ENCODE measurements around the gene SH2D7. TPM values are rescaled to one million over a fixed set of nuclear protein-coding genes. Genes with fewer than 3 reads are reported as not detected.

SH2D7 gene
- total RNA-seq, 1 experiment from 2014 or later, result not detected

- intact Hi-C loops (cut with micrococcal nuclease; ENCODE audit: unreplicated experiment), result no loop called here
- no peak for TF ChIP-seq CTCF (IDR thresholded peaks at IDR 0.05; ENCODE audit: unreplicated experiment)
These were observed 11.2 kb downstream of the SH2D7 start for GRCh38 chr15:78103406-78104118.

GRCh38 chr15:78104119-78104479 is 11.7 kb downstream of the SH2D7 start:
- no TSS peak for BruUV-seq (replicated peaks)
- H3K36me3 Mint-ChIP-seq (ENCODE audit: insufficient read depth, unreplicated experiment), result peaks cover 4% of the 10 kb centered on the region
- no peaks in the 10 kb centered on the region for H3K9me3 Mint-ChIP-seq (ENCODE audit: low read depth, unreplicated experiment)
- H3K4me3 Mint-ChIP-seq (ENCODE audit: low read depth, unreplicated experiment), result no peak overlapping the region
- intact Hi-C loops (cut with micrococcal nuclease; ENCODE audit: unreplicated experiment), result no loop called here
- CTCF ChIA-PET, result interaction anchor here (0.6 to 0.7 kb wide), 2 partner anchors 9 to 28 kb away, joined by 3 to 4 read pairs; no protein-coding TSS in a partner anchor
- H3K27me3 Mint-ChIP-seq (ENCODE audit: unreplicated experiment), result no peaks in the 10 kb centered on the region
- peaks cover 16% of the 10 kb centered on the region for H3K4me1 Mint-ChIP-seq (ENCODE audit: low read depth, unreplicated experiment)
- no peak for DNase-seq
- TF ChIP-seq CTCF (IDR thresholded peaks at IDR 0.05; ENCODE audit: unreplicated experiment), result no peak
- H3K27ac Mint-ChIP-seq (ENCODE audit: unreplicated experiment), result no peak overlapping the region

More at GRCh38 chr15:78103406-78104118, 11.2 kb downstream of the SH2D7 start:
- H3K27me3 Mint-ChIP-seq (ENCODE audit: unreplicated experiment), result no peaks in the 10 kb centered on the region
- no peak overlapping the region for H3K27ac Mint-ChIP-seq (ENCODE audit: unreplicated experiment)
- no peaks in the 10 kb centered on the region for H3K36me3 Mint-ChIP-seq (ENCODE audit: insufficient read depth, unreplicated experiment)
- BruUV-seq (replicated peaks), result no TSS peak
- H3K4me3 Mint-ChIP-seq (ENCODE audit: low read depth, unreplicated experiment), result no peak overlapping the region
- CTCF ChIA-PET, result no interaction called here
- H3K4me1 Mint-ChIP-seq (ENCODE audit: low read depth, unreplicated experiment), result peaks cover 11% of the 10 kb centered on the region
- no peak for DNase-seq
- H3K9me3 Mint-ChIP-seq (ENCODE audit: low read depth, unreplicated experiment), result no peaks in the 10 kb centered on the region

GRCh38 chr15:78104566-78105475 is 12.5 kb downstream of the SH2D7 start:
- intact Hi-C loops (cut with micrococcal nuclease; ENCODE audit: unreplicated experiment), result no loop called here
- H3K9me3 Mint-ChIP-seq (ENCODE audit: low read depth, unreplicated experiment), result no peaks in the 10 kb centered on the region
- peaks cover 4% of the 10 kb centered on the region for H3K36me3 Mint-ChIP-seq (ENCODE audit: insufficient read depth, unreplicated experiment)
- H3K4me3 Mint-ChIP-seq (ENCODE audit: low read depth, unreplicated experiment), result no peak overlapping the region
- peaks cover 17% of the 10 kb centered on the region for H3K4me1 Mint-ChIP-seq (ENCODE audit: low read depth, unreplicated experiment)
- no peaks in the 10 kb centered on the region for H3K27me3 Mint-ChIP-seq (ENCODE audit: unreplicated experiment)
- TF ChIP-seq CTCF (IDR thresholded peaks at IDR 0.05; ENCODE audit: unreplicated experiment), result no peak
- TSS peak; percentile 49 for BruUV-seq (replicated peaks)
- no peak for DNase-seq
- CTCF ChIA-PET, result interaction anchor here (0.6 to 0.7 kb wide), 2 partner anchors 8 to 29 kb away, joined by 3 to 4 read pairs; no protein-coding TSS in a partner anchor
- H3K27ac Mint-ChIP-seq (ENCODE audit: unreplicated experiment), result no peak overlapping the region

GRCh38 chr15:78105476-78106241 is 13.3 kb downstream of the SH2D7 start:
- no peak overlapping the region for H3K4me3 Mint-ChIP-seq (ENCODE audit: low read depth, unreplicated experiment)
- no TSS peak for BruUV-seq (replicated peaks)
- H3K27ac Mint-ChIP-seq (ENCODE audit: unreplicated experiment), result no peak overlapping the region
- H3K27me3 Mint-ChIP-seq (ENCODE audit: unreplicated experiment), result no peaks in the 10 kb centered on the region
- no peaks in the 10 kb centered on the region for H3K9me3 Mint-ChIP-seq (ENCODE audit: low read depth, unreplicated experiment)
- intact Hi-C loops (cut with micrococcal nuclease; ENCODE audit: unreplicated experiment), result no loop called here
- no peak for TF ChIP-seq CTCF (IDR thresholded peaks at IDR 0.05; ENCODE audit: unreplicated experiment)
- peaks cover 17% of the 10 kb centered on the region for H3K4me1 Mint-ChIP-seq (ENCODE audit: low read depth, unreplicated experiment)
- DNase-seq, result no peak
- CTCF ChIA-PET, result interaction anchor here (1.1 kb wide), 1 partner anchor 82 kb away, joined by 4 read pairs; no protein-coding TSS in a partner anchor
- H3K36me3 Mint-ChIP-seq (ENCODE audit: insufficient read depth, unreplicated experiment), result peaks cover 4% of the 10 kb centered on the region
